PC-9 (cell line): Measurements from ENCODE around the gene MAEA.

ENCODE experiments used
- EZH2 ChIP-seq: fragments of 200-600 bp; sonication (generic); IDR thresholded peaks from 2 replicates; pipeline ENCODE4 v1.8.0; 2017; ENCODE audit warnings: antibody characterized with exemption, low read depth
- TF ChIP-seq, protein P1 (sequence below): fragments of 200-600 bp; sonication (generic); conservative IDR thresholded peaks from 2 replicates; pipeline ENCODE4 v1.6.1; 2017; ENCODE audit warnings: mixed run types, antibody characterized with exemption, mild to moderate bottlenecking, moderate library complexity

GRCh38 chr4:1375761-1376322 is 86.2 kb downstream of the MAEA start:
- TF ChIP-seq, protein P1, sequence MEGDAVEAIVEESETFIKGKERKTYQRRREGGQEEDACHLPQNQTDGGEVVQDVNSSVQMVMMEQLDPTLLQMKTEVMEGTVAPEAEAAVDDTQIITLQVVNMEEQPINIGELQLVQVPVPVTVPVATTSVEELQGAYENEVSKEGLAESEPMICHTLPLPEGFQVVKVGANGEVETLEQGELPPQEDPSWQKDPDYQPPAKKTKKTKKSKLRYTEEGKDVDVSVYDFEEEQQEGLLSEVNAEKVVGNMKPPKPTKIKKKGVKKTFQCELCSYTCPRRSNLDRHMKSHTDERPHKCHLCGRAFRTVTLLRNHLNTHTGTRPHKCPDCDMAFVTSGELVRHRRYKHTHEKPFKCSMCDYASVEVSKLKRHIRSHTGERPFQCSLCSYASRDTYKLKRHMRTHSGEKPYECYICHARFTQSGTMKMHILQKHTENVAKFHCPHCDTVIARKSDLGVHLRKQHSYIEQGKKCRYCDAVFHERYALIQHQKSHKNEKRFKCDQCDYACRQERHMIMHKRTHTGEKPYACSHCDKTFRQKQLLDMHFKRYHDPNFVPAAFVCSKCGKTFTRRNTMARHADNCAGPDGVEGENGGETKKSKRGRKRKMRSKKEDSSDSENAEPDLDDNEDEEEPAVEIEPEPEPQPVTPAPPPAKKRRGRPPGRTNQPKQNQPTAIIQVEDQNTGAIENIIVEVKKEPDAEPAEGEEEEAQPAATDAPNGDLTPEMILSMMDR = no peak
- TF ChIP-seq EZH2 = no peak
